ENCODE measurements around the gene GSC. TPM values are rescaled to one million over a fixed set of nuclear protein-coding genes. Genes with fewer than 3 reads are reported as not detected.
A peak's percentile ranks its signal among the peaks of the same experiment; 100 is the strongest.

The GSC gene
- total RNA-seq, 1 experiment from 2014 or later: not detected

DNA sequence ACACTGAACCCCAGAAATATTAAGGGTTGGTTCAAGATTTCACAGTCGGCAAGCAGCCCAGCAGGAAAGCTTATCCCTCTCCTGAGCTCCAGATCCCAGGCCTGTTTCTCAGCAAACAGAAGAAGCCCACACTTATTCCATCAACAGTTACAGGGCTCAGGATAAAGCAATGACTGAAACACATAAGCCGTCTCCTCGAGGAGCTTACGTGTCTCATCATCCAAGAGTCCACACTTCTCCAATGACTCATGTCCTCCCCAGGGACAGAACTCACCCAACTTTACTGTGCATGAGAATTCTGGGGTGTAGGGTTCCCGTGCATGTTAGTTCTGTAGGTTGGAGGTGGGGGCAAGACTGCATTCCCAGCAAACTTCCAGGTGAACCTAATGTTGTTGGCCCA is 31.2 kb downstream of the GSC start:
- no peak overlapping the region for H4K5ac ChIP-seq (ENCODE audit: insufficient read length, low read depth, low read length)
- H4K8ac ChIP-seq (replicated peaks; ENCODE audit: insufficient read length, low read depth, low read length): no peak overlapping the region
- Mint-ChIP-seq H3K4me3 (no peak overlapping the region), H3K9me3 (no peaks in the 10 kb centered on the region), H3K4me1 (no peaks in the 10 kb centered on the region), H3K27me3 (ENCODE audit: low read depth) (no peaks in the 10 kb centered on the region), H3K27ac (no peak overlapping the region), H3K36me3 (ENCODE audit: insufficient read depth in 1 of 3, low read depth in 3 of 3) (no peaks in the 10 kb centered on the region)
- no peak overlapping the region for H2BK12ac ChIP-seq (ENCODE audit: insufficient read length, low read depth, low read length)
- H3K79me2 ChIP-seq (ENCODE audit: insufficient read depth, low read length): no peaks in the 10 kb centered on the region
- H3K23ac ChIP-seq (ENCODE audit: insufficient read length, low read depth, low read length): no peak overlapping the region
- no peak overlapping the region for H3K4me2 ChIP-seq (ENCODE audit: insufficient read depth, insufficient read length, low read length)
- no peaks in the 10 kb centered on the region for H4K20me1 ChIP-seq (ENCODE audit: control insufficient read depth, insufficient read depth, insufficient read length)
- H3K9me3 ChIP-seq (ENCODE audit: control insufficient read depth, low read depth, low read length): no peaks in the 10 kb centered on the region
- no peak overlapping the region for H2BK120ac ChIP-seq (ENCODE audit: low read depth, low read length, poor library complexity, severe bottlenecking)
- no peaks in the 10 kb centered on the region for H3K23me2 ChIP-seq (ENCODE audit: insufficient read length, low read depth, low read length, poor library complexity, severe bottlenecking)
- no peak overlapping the region for H2AFZ ChIP-seq (ENCODE audit: low read length)
- H3K14ac ChIP-seq (ENCODE audit: insufficient read depth, low read length): no peak overlapping the region
- no peak for DNase-seq
- H3K4ac ChIP-seq (ENCODE audit: low read depth, low read length): no peak overlapping the region
- H2BK5ac ChIP-seq (ENCODE audit: insufficient read length, low read length): no peak overlapping the region
- no peaks in the 10 kb centered on the region for H3K79me1 ChIP-seq (ENCODE audit: insufficient read depth, low read depth, low read length, poor library complexity, severe bottlenecking)
- H4K91ac ChIP-seq (ENCODE audit: insufficient read length, low read depth, low read length): no peak overlapping the region
- no peak overlapping the region for H2AK5ac ChIP-seq (ENCODE audit: insufficient read length, low read length)
- no peaks in the 10 kb centered on the region for H3K4me1 ChIP-seq (ENCODE audit: insufficient read depth, low read length)
- H3K18ac ChIP-seq (ENCODE audit: insufficient read length, low read depth, low read length): no peak overlapping the region
- no peaks in the 10 kb centered on the region for H3K27me3 ChIP-seq (ENCODE audit: insufficient read depth, low read length)
- no peak overlapping the region for H2BK15ac ChIP-seq (ENCODE audit: low read depth, low read length)
- peak overlapping the region; percentile 22 for H3K56ac ChIP-seq (ENCODE audit: insufficient read length, low read depth, low read length)
- no peak overlapping the region for H3K9ac ChIP-seq (ENCODE audit: extremely low read depth, insufficient read length, low read length)
- no peak overlapping the region for H2BK20ac ChIP-seq (ENCODE audit: low read depth, low read length, poor library complexity, severe bottlenecking)
- TF ChIP-seq, protein P1, sequence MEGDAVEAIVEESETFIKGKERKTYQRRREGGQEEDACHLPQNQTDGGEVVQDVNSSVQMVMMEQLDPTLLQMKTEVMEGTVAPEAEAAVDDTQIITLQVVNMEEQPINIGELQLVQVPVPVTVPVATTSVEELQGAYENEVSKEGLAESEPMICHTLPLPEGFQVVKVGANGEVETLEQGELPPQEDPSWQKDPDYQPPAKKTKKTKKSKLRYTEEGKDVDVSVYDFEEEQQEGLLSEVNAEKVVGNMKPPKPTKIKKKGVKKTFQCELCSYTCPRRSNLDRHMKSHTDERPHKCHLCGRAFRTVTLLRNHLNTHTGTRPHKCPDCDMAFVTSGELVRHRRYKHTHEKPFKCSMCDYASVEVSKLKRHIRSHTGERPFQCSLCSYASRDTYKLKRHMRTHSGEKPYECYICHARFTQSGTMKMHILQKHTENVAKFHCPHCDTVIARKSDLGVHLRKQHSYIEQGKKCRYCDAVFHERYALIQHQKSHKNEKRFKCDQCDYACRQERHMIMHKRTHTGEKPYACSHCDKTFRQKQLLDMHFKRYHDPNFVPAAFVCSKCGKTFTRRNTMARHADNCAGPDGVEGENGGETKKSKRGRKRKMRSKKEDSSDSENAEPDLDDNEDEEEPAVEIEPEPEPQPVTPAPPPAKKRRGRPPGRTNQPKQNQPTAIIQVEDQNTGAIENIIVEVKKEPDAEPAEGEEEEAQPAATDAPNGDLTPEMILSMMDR (conservative IDR thresholded peaks at IDR 0.05): no peak
- no peak overlapping the region for H3K27ac ChIP-seq (ENCODE audit: insufficient read length, low read depth, low read length)
- WGBS (ENCODE audit: extremely low coverage, insufficient read length, low lambda C conversion rate): no CpG with 5 or more reads among the region's 5 CpGs
- H3T11ph ChIP-seq (ENCODE audit: low read length): no peak overlapping the region

All from H9 (cell line).